ENCODE results near the gene BTG2. TPM values are rescaled to one million over a fixed set of nuclear protein-coding genes. Genes with fewer than 3 reads are reported as not detected.

Gene BTG2
- total RNA-seq, 2 donors from 2014 or later = 132 to 254 TPM

GRCh38 chr1:203328714-203329122 is 23.4 kb downstream of the BTG2 start:
- peak overlapping the region; percentile 85 to 96 for H3K27ac ChIP-seq

GRCh38 chr1:203331224-203331623 is 25.9 kb downstream of the BTG2 start:
- no peak for TF ChIP-seq CTCF (IDR thresholded peaks at IDR 0.05)
- Histone ChIP-seq H3K4me1 (peaks cover 0 to 17% of the 10 kb centered on the region in 2 donors), H3K36me3 (no peaks in the 10 kb centered on the region), H3K27ac (no peak overlapping the region), H3K27me3 (no peaks in the 10 kb centered on the region), H3K9me3 (no peaks in the 10 kb centered on the region), H3K4me3 (no peak overlapping the region)
- no peak for DNase-seq (ENCODE audit: low spot score)

More at GRCh38 chr1:203328714-203329122, 23.4 kb downstream of the BTG2 start:
- Histone ChIP-seq H3K4me1 (peaks cover 0 to 43% of the 10 kb centered on the region in 2 donors), H3K9me3 (no peaks in the 10 kb centered on the region), H3K27me3 (no peaks in the 10 kb centered on the region), H3K4me3 (no peak overlapping the region), H3K36me3 (no peaks in the 10 kb centered on the region)
- TF ChIP-seq CTCF (IDR thresholded peaks at IDR 0.05) = no peak
- no peak for DNase-seq (ENCODE audit: low spot score)

GRCh38 chr1:203335503-203335902 is 30.2 kb downstream of the BTG2 start:
- Histone ChIP-seq H3K4me1 (peaks cover 0 to 5% of the 10 kb centered on the region in 2 donors), H3K9me3 (no peaks in the 10 kb centered on the region), H3K27me3 (no peaks in the 10 kb centered on the region), H3K36me3 (no peaks in the 10 kb centered on the region), H3K4me3 (no peak overlapping the region), H3K27ac (no peak overlapping the region)
- no peak for DNase-seq (ENCODE audit: low spot score)
- TF ChIP-seq CTCF (IDR thresholded peaks at IDR 0.05) = no peak

GRCh38 chr1:203336097-203336496 is 30.8 kb downstream of the BTG2 start:
- no peak overlapping the region for H3K27ac ChIP-seq
- H3K36me3 ChIP-seq = no peaks in the 10 kb centered on the region
- peaks cover 0 to 5% of the 10 kb centered on the region in 2 donors for H3K4me1 ChIP-seq
- H3K27me3 ChIP-seq = no peaks in the 10 kb centered on the region
- no peak for TF ChIP-seq CTCF (IDR thresholded peaks at IDR 0.05)
- no peaks in the 10 kb centered on the region for H3K9me3 ChIP-seq
- no peak for DNase-seq (ENCODE audit: low spot score)
- no peak overlapping the region for H3K4me3 ChIP-seq

GRCh38 chr1:203338335-203339036 is 33.2 kb downstream of the BTG2 start:
- H3K27me3 ChIP-seq = no peaks in the 10 kb centered on the region
- H3K4me1 ChIP-seq = peaks cover 0 to 13% of the 10 kb centered on the region in 2 donors
- no peak overlapping the region for H3K4me3 ChIP-seq
- no peaks in the 10 kb centered on the region for H3K36me3 ChIP-seq
- TF ChIP-seq CTCF (IDR thresholded peaks at IDR 0.05) = peak; percentile 80 to 88
- peak; percentile 75 for DNase-seq (ENCODE audit: low spot score)
- H3K27ac ChIP-seq = no peak overlapping the region
- H3K9me3 ChIP-seq = no peaks in the 10 kb centered on the region
